K562 (cell line): ENCODE data around the gene PDK1. TPM values are rescaled to one million over a fixed set of nuclear protein-coding genes. Genes with fewer than 3 reads are reported as not detected.

Experiments
- ARNT ChIP-seq, 2 experiments: fragments of 450-650 bp; IDR thresholded peaks; 2 replicates each; pipeline ENCODE4 v1.6.1; 2016; ENCODE audit warnings: mild to moderate bottlenecking in 1 of 2
- ATF4 ChIP-seq: fragments of 450-650 bp; formaldehyde crosslinking; IDR thresholded peaks from 2 replicates; pipeline ENCODE4 v1.4.0; 2022; ENCODE audit warnings: mild to moderate bottlenecking, moderate library complexity
- GTF3C2 ChIP-seq: IDR thresholded peaks from 3 replicates; pipeline ENCODE4 v1.6.1; 2011; ENCODE audit warnings: borderline replicate concordance, mild to moderate bottlenecking, moderate library complexity; ENCODE audit not compliant: insufficient read length; ENCODE audit errors: extremely low read depth
- MAFF ChIP-seq: IDR thresholded peaks from 2 replicates; pipeline ENCODE4 v1.6.1; 2012; ENCODE audit warnings: low read length, improper control_type of control experiment
- NFRKB ChIP-seq: fragments of 450-650 bp; IDR thresholded peaks from 2 replicates; pipeline ENCODE4 v1.6.1; 2016; ENCODE audit warnings: low read depth
- PRMT5 ChIP-seq: sonication (generic); formaldehyde crosslinking; IDR thresholded peaks from 2 replicates; pipeline ENCODE4 v1.5.0; 2020; ENCODE audit warnings: missing genetic modification reagents
- RBM34 ChIP-seq: fragments of 200-400 bp; formaldehyde crosslinking; IDR thresholded peaks from 2 replicates; pipeline ENCODE4 v1.6.1; 2018; ENCODE audit warnings: low read length, borderline replicate concordance; ENCODE audit not compliant: insufficient read depth
- SFPQ ChIP-seq: fragments of 200-400 bp; formaldehyde crosslinking; IDR thresholded peaks from 2 replicates; pipeline ENCODE4 v1.6.1; 2017; ENCODE audit warnings: mild to moderate bottlenecking, low read depth, low read length, moderate library complexity
- SUPT5H ChIP-seq: fragments of 450-650 bp; IDR thresholded peaks from 2 replicates; pipeline ENCODE4 v1.6.1; 2016
- TCFL5 ChIP-seq: fragments of 250-450 bp; sonication (Bioruptor Pico); conservative IDR thresholded peaks from 2 replicates; pipeline ENCODE4 v1.6.1; 2021; ENCODE audit warnings: mild to moderate bottlenecking, moderate library complexity, matching md5 sums
- ZBTB49 ChIP-seq: sonication (generic); formaldehyde crosslinking; IDR thresholded peaks from 2 replicates; pipeline ENCODE4 v1.8.0; 2022; ENCODE audit warnings: missing genetic modification reagents, mild to moderate bottlenecking, borderline replicate concordance
- ZBTB8A ChIP-seq: fragments of 450-650 bp; IDR thresholded peaks from 2 replicates; pipeline ENCODE4 v1.6.1; 2018; ENCODE audit warnings: mild to moderate bottlenecking, moderate library complexity; ENCODE audit not compliant: partially characterized antibody
- ZNF316 ChIP-seq: fragments of 450-650 bp; IDR thresholded peaks from 2 replicates; pipeline ENCODE4 v1.6.1; 2016
- ZNF57 ChIP-seq: fragments of 450-650 bp; formaldehyde crosslinking; IDR thresholded peaks from 2 replicates; pipeline ENCODE4 v1.4.0; 2020; ENCODE audit warnings: mild to moderate bottlenecking, moderate library complexity
- ZNF830 ChIP-seq: fragments of 250-450 bp; sonication (Bioruptor Pico); IDR thresholded peaks from 2 replicates; pipeline ENCODE4 v1.5.0; 2021; ENCODE audit warnings: mild to moderate bottlenecking
- ZSCAN29 ChIP-seq: fragments of 450-650 bp; IDR thresholded peaks from 2 replicates; pipeline ENCODE4 v1.6.1; 2017
- polyA plus RNA-seq, 8 experiments: library from polyadenylated mRNA; depleted of rRNA in 4 of 8; stranded (reverse) in 5 of 8; unstranded in 3 of 8; fragments of >200 nt; fragmentation: Nextera tagmentation in 2 of 8; fragmentation: Illumina TruSeq in 1 of 8; extraction: Ambion mirVana in 2 of 8; extraction: Trizol in 1 of 8; gene quantifications; 2 replicates each; pipeline versions ENCODE4 v1.2.1 to v1.2.3, GENCODE V29; 2011 to 2014; ENCODE audit warnings: inconsistent platforms in 1 of 8, missing spikeins in 1 of 8
- total RNA-seq, 7 experiments: library from RNA; depleted of rRNA in 6 of 7; stranded (reverse); fragments of >200 nt in 6 of 7; fragmentation: Illumina TruSeq in 2 of 7; extraction: Trizol in 2 of 7; gene quantifications; 2 replicates each; pipeline versions ENCODE4 v1.2.1 to v1.2.3, GENCODE V29; 2011 to 2021; ENCODE audit warnings: low replicate concordance in 1 of 7
- TF ChIP-seq, protein P1 (sequence below): fragments of 250-450 bp; sonication (Bioruptor Pico); IDR thresholded peaks from 2 replicates; pipeline ENCODE4 v1.5.0; 2021
- TF ChIP-seq, protein P2 (sequence below), 2 experiments: IDR thresholded peaks; 2 replicates each; pipeline ENCODE4 v1.6.1; 2012; ENCODE audit warnings: improper control_type of control experiment in 2 of 2, low read depth in 2 of 2, low read length in 2 of 2, borderline replicate concordance in 1 of 2

PDK1 gene
- total and polyA plus RNA-seq, 9 of the 15 experiments (the other 6 are each of a cell fraction or from before 2014, with no cell fraction given): 3.5 to 176 (median 13.9) TPM

DNA sequence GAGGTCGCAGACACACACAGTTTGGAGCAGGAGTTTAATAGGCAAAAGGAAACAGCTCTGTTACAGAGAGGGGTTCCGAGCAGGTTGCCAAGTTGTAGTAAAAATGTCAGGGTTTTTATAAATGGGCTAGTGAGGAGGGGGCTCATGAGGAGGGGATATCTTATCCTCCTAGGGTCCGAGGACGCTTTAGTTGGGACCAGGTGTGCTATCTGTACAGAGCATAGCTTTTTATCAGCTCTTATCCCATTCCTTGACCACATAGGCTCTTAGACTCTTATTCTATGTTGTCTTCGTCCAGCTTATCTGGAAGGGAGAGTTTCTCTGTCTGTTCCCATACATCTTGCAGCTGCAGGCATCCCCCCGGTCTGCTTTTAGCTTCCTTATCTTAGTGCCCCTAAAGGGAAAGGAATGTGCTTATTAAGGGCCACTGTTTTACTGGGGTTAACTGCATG is 44.7 kb downstream of the PDK1 start (continued):
- TF ChIP-seq SFPQ (no peak), ATF4 (peak; percentile 50; the same call in 1 of the 2 replicates), ZBTB49 (CRISPR knock-in tag) (no peak), RBM34 (no peak), ZSCAN29 (no peak), GTF3C2 (no peak), SUPT5H (no peak), ZNF830 (CRISPR knock-in tag) (no peak), PRMT5 (CRISPR knock-in tag) (no peak), NFRKB (no peak), MAFF (peak; percentile 29; the same call in 1 of the 2 replicates), ZBTB8A (no peak), TCFL5 (CRISPR knock-in tag) (no peak), ZNF316 (peak; percentile 32), ARNT (IDR thresholded peaks at IDR 0.05) (peak; percentile 77 to 93; a peak in 3 of 4 replicates), ZNF57 (CRISPR knock-in tag) (no peak)
- TF ChIP-seq, protein P1, sequence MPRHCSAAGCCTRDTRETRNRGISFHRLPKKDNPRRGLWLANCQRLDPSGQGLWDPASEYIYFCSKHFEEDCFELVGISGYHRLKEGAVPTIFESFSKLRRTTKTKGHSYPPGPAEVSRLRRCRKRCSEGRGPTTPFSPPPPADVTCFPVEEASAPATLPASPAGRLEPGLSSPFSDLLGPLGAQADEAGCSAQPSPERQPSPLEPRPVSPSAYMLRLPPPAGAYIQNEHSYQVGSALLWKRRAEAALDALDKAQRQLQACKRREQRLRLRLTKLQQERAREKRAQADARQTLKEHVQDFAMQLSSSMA (CRISPR knock-in tag): no peak
- TF ChIP-seq, protein P2, sequence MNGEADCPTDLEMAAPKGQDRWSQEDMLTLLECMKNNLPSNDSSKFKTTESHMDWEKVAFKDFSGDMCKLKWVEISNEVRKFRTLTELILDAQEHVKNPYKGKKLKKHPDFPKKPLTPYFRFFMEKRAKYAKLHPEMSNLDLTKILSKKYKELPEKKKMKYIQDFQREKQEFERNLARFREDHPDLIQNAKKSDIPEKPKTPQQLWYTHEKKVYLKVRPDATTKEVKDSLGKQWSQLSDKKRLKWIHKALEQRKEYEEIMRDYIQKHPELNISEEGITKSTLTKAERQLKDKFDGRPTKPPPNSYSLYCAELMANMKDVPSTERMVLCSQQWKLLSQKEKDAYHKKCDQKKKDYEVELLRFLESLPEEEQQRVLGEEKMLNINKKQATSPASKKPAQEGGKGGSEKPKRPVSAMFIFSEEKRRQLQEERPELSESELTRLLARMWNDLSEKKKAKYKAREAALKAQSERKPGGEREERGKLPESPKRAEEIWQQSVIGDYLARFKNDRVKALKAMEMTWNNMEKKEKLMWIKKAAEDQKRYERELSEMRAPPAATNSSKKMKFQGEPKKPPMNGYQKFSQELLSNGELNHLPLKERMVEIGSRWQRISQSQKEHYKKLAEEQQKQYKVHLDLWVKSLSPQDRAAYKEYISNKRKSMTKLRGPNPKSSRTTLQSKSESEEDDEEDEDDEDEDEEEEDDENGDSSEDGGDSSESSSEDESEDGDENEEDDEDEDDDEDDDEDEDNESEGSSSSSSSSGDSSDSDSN (IDR thresholded peaks at IDR 0.05; ENCODE audit: borderline replicate concordance in 1 of 2, low read depth in 2 of 2, low read length in 2 of 2): 0 out of 4 replicates have a peak, but pooled peaks of 1 of the 2 experiments have one; percentile 49
